Measurements from ENCODE around the gene PVRIG. TPM values are rescaled to one million over a fixed set of nuclear protein-coding genes. Genes with fewer than 3 reads are reported as not detected.
"Not testable (repeated sequence)": the region's sequence is repeated elsewhere in the genome, so short reads cannot be mapped to it uniquely, and the experiment has no call there.

PVRIG gene
- total RNA-seq, 1 donor from 2014 or later: not detected

- not testable (repeated sequence) for DNase-seq (ENCODE audit: low read depth in 2 of 2)
Observed at GRCh38 chr7:100234660-100235317, 15.0 kb downstream of the PVRIG start.

DNA sequence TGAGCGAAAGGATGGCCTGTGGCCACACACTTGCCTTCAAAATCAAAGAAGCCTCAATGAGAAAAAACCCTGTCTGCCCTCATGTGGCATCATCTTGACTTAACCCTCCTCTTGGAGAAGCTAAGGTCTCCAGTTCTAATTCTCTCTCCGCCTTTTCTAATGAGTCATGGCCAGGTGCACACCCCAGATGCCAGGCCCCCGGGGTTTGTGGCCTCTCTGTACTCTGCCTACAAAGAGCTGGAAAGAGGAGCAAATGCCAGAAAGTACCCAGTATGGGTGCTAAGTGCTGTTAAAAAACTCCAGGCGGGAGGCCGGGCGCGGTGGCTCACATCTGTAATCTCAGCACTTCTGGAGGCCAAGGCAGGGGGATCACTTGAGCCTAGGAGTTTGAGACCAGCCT lies 20.2 kb downstream of the PVRIG start:
- not testable (repeated sequence) for DNase-seq (ENCODE audit: low read depth in 2 of 2)

GRCh38 chr7:100243385-100243784 lies 23.6 kb downstream of the PVRIG start:
- DNase-seq (ENCODE audit: low read depth in 2 of 2): peak; percentile 5 to 68

GRCh38 chr7:100244988-100245605 lies 25.3 kb downstream of the PVRIG start:
- not testable (repeated sequence) for DNase-seq (ENCODE audit: low read depth in 2 of 2)

DNA sequence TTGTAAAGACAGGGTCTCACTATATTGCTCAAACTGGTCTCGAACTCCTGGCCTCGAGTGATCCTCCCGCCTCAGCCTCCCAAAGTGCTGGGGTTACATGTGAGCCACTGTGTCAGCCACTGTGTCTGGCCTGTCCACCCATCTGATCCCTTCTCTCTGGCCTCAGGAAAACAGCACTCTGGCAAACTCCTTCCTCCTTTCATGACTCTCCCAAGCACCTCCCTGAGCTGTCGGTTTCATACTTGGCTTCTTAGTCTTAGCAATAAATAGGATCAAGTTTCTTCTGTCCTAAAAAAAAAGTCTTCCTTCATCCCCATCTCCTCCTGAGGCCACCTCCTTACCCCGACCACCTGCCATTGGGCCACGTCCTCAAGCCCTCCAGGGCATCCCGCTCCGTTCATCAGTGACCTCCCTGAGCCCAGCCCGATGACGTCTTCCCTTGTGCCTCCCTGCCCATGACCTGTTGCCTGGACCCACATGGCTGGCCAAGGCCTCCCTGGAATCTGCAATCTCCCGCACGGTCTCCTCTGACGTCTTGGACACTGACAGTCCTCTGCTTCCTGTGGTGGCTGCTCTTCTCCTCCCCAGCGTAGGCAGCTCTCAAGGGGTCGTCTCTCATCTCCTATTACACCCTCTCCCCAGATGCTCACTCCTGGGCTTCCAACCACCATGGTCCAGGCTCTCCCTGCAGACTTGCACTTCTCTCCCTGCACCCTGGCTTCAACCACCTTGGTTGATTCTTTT lies 26.5 kb downstream of the PVRIG start:
- not testable (repeated sequence) for DNase-seq (ENCODE audit: low read depth in 2 of 2)

GRCh38 chr7:100246865-100247137 lies 27.1 kb downstream of the PVRIG start:
- DNase-seq (ENCODE audit: low read depth in 2 of 2): not testable (repeated sequence)

- DNase-seq (ENCODE audit: low read depth in 2 of 2): peak in 1 of 2 donors; percentile 35
Observed at GRCh38 chr7:100247152-100247757, 27.5 kb downstream of the PVRIG start.

GRCh38 chr7:100248483-100248882 lies 28.7 kb downstream of the PVRIG start:
- DNase-seq (ENCODE audit: low read depth in 2 of 2): no peak

GRCh38 chr7:100257017-100257416 lies 37.3 kb downstream of the PVRIG start:
- no peak for DNase-seq (ENCODE audit: low read depth in 2 of 2)

GRCh38 chr7:100259984-100260383 lies 40.2 kb downstream of the PVRIG start:
- DNase-seq (ENCODE audit: low read depth in 2 of 2): not testable (repeated sequence)

DNA sequence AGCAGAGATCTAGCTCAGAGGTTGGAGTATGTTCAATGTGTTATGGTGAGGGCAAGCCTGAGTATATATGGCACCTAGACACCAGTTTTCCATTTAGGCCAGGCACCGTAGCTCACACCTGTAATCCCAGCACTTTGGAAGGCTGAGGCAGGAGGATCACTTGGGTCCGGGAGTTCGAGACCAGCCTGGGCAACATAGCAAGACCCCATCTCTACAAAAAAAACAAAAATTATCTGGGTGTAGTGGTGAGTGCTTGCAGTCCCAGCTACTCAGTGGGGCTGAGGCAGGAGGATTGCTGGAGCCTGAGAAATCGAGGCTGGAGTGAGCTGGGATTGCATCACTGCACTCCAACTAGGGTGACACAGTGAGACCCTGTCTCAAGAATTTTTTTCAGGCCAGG lies 43.1 kb downstream of the PVRIG start:
- DNase-seq (ENCODE audit: low read depth in 2 of 2): not testable (repeated sequence)

DNA sequence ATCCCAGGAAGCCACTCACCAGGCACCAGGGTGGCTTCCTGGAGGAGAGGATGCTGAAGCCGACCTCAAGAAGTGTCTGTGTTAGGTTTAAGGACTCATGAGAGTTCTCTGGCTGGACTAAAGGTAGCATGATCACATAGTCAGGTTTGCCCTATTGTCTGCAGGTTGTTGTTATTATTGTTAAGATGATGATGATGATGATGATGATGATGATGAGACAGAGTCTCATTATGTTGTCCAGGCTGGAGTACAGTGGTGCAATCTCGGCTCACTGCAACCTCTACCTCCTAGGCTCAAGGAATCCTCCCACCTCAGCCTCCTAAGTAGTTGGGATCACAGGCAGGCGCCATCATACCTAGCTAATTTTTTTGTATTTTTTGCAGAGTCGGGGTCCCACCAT lies 44.5 kb downstream of the PVRIG start:
- not testable (repeated sequence) for DNase-seq (ENCODE audit: low read depth in 2 of 2)

- DNase-seq (ENCODE audit: low read depth in 2 of 2): not testable (repeated sequence)
Observed at GRCh38 chr7:100264669-100265165, 45.0 kb downstream of the PVRIG start.

GRCh38 chr7:100265851-100266250 lies 46.1 kb downstream of the PVRIG start:
- DNase-seq (ENCODE audit: low read depth in 2 of 2): not testable (repeated sequence)

DNA sequence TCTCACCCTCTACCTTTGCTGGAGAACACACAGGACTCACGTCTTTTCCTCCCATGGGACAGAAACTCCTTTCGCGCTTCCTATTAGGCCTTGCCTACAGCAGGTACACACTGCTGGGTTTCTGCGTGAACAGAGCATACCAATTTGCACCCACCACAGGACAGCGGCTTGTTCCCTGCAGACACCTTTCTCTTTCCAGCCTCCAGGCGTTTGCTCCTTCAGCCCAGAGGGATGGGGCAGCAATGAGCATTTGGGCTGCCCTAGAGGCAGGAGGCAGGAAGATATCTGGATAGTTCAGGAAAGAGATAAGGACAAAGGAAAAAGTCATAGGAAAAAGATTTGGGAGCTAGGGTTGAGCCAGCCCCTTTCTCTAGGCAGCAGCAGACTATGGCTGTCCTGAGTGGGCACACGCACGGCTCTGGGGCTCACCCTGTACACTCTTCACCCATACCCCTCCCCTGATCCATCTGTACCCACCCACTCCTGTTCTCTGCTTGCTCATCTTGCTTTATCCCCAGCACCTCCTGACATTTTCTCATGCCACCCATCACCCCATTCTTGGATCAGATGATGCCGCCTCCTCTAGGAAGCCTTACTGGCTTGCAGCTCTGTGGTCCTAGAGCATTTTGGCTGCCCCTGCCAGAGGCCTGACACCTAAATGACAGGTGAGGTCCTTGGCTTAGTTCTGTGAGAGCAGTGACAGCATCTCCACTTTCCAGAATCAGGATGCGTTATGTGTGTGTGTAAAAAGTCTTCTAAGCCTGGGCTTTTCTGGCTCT lies 47.0 kb downstream of the PVRIG start:
- no peak for DNase-seq (ENCODE audit: low read depth in 2 of 2)

GRCh38 chr7:100267648-100268047 lies 47.9 kb downstream of the PVRIG start:
- no peak for DNase-seq (ENCODE audit: low read depth in 2 of 2)

GRCh38 chr7:100268882-100269281 lies 49.1 kb downstream of the PVRIG start:
- DNase-seq (ENCODE audit: low read depth in 2 of 2): not testable (repeated sequence)

DNA sequence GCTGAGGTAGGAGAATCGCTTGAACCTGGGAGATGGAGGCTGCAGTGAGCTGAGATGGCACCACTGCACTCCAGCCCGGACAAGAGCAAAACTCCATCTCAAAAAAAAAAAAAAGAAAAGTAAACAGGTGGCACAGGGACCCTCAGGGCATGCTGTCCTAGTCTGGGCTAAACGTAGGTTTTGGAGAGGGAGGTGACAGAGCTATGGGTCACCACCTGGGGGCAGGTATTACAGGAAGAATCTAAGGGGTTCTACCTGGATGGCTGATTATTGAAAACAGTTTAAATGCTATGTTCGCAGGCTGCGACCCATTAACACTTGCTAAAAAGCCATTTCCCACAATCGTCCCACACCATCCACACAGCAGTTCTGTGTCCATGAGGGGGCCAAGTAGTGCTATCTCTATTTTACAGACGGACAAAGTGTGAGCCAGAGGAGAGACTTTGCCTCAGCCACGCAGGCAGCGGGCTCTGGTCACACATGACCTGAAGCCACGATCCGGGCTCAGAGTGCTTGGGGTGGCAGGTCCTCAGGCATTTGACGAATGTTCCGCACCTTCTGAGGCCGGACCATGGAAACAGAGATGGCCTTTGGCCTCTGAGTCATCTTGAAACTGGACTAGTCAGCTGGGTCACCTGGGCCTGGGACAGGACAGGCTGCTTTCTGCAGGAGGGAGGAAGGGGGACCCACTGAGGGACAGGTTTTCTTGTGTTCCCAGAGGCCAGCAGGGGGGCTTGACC lies 49.7 kb downstream of the PVRIG start:
- DNase-seq (ENCODE audit: low read depth in 2 of 2): peak in 1 of 2 donors; percentile 21

- peak in 1 of 2 donors; percentile 56 for DNase-seq (ENCODE audit: low read depth in 2 of 2)
Observed at GRCh38 chr7:100270046-100270918, 50.5 kb downstream of the PVRIG start.
